SW480 (cell line): Measurements from ENCODE around the gene SYK.

ENCODE experiments used
- DNase-seq: peaks from one replicate; pipeline ENCODE4 v3.0.0-alpha.2; 2016; ENCODE audit warnings: low spot score

Gene SYK

GRCh38 chr9:90851444-90851843 is 49.8 kb downstream of the SYK start:
- no peak for DNase-seq

DNA sequence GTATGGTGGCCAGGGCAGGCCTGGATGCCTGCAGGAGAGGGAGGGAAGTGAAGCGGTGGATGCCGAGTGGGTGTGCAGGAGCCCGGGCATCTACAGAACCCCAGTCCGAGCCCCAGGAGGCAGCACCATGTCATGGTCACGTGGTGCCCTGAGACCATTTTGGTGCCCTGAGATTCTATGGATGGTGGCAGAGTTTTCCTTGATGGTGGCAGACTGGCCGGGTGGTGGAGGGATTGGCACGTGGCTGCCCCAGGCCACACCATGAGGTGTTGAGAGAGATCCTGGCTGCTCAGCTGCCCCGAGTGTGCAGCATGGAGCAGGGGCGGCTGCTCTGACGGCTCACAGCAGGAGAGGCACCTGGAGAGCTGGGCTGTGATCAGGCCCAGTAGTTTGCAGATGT is 52.3 kb downstream of the SYK start:
- DNase-seq, result no peak

DNA sequence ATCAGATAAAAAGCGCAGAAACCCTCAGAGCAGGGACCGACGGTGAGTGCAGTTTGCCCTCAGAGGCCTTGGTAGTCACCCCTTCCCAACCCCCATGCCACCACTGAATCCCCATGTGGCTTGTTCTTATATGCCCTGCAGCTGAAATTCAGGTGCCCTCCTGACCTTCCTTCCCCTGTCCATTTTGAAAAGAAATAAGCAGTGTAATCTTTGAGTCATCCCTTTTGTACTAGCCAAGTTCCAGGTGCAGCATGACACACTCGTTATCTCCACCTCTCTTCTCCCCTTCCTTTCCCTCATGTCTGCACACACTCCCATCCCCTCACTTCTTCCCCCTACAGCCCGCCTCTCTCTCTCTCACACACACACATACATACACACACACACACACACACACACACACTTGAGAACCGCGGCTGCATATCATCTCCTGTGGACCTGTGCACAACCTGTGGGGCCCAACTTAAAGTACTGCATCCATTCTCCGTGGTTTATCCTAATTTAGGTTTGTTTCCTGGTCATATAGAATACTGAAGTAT is 53.1 kb downstream of the SYK start:
- peak; percentile 66 for DNase-seq

DNA sequence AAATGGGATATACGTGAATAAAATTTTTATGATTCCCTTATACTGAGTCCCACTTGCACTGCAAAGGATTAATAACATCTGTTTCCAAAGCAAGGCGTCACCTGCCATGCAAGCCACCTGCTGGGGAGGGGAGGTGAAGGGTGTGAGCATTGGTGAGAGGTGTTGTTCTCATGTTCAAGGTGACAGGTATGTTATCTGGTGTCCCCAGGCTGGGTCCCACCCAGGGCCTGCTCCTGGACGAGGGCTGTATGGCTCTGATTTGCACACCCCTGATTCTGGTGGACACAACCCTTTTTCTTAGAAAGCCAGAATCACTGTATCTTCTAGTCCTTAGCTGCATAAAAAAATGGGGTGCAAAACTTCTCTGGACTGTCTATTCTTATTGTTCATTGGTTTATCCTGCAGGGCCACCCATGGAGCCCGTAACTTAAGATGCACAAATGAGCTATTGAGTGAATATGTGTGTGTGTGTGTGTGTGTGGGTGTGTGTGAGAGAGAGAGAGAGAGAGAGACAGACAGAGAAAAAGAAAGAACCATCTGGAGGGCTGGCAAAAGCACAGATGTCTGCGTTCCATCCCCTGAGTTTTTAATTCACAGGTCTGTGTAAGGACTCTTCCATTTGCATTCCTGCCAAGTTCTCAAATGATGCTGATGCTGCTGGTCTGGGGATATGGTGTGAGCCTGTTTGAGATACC is 53.7 kb downstream of the SYK start:
- DNase-seq, result peak; percentile 25

DNA sequence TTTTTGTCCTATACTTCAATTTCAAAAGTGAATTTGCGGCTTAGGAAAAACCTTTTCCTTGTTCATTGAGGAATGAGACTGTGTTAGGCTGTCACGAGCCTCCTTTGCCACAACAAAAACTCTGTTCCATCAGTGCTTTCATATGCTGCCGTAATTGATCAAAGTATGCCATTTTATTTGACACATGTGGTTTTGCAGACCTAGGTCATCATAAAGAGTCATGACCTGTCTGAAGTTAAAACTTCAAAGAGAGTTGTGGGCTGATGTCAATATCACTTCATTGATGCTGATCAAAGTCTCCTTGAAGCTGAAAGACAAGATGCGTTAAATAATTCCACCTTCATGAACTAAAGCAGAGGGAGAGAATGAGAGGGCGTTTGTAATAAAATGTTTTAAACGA is 55.5 kb downstream of the SYK start:
- peak; percentile 97 for DNase-seq

DNA sequence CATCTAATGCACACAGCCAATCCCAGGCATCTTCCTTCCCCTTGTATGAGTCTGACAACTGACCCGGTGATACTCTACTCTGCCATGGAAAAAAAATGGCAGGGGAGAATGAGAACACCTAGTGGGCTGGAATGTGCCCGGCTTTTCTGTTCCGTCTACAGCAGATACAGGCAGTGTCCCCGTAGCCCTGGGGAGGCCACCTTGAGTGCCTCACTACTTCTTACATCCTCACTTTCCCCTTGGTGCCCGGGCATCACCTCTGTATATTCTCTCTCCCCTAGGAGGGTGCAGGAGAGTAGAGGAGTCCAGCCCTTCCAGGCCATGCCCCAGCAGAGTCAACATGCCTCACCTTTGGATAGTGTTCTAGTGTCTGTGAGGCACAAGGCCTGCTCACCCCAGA is 56.2 kb downstream of the SYK start:
- no peak for DNase-seq

- DNase-seq, result no peak
Measured at GRCh38 chr9:90858457-90858901, 56.9 kb downstream of the SYK start.

- no peak for DNase-seq
Measured at GRCh38 chr9:90860382-90860781, 58.8 kb downstream of the SYK start.

- DNase-seq, result no peak
Measured at GRCh38 chr9:90860826-90861225, 59.2 kb downstream of the SYK start.

DNA sequence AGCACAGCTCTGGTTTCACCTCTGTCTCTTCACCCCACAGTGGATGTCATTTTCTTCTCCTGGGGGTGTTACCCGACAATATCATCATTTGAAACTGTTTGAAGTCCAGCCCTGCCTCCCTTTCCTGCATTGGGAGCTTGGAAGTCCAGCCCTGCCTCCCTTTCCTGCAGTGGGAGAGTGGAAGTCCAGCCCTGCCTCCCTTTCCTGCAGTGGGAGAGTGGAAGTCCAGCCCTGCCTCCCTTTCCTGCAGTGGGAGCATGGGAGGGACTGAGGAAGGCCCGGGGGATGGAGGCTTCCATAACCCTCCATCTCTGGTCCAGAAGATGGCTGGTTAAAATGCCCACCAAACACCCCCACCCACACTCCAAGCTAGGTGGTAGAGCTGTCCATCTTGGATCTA is 59.8 kb downstream of the SYK start:
- no peak for DNase-seq

GRCh38 chr9:90861826-90862740 is 60.5 kb downstream of the SYK start:
- no peak for DNase-seq

GRCh38 chr9:90864779-90865178 is 63.2 kb downstream of the SYK start:
- DNase-seq, result no peak

DNA sequence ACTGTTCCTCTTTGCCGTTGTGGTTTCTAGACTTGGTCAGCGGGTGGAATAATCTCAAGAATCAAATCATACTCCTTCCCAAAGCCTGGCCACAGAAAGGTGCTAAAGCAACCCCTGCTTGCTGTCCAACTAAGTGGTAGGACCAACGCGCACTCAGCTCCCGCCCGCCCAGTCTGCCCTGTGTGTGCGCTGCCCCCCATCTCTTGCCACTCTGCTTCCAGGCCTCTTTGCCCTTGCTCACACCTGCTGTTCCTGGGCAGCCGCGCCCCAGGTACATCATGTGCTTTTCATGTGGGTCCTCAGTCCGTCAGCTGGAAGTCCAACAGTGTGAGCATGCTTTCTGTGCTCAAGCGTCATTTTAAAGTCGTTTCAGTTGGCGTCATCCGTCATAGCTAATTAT is 65.5 kb downstream of the SYK start:
- no peak for DNase-seq

- peak; percentile 26 for DNase-seq
Measured at GRCh38 chr9:90868555-90868954, 66.9 kb downstream of the SYK start.

DNA sequence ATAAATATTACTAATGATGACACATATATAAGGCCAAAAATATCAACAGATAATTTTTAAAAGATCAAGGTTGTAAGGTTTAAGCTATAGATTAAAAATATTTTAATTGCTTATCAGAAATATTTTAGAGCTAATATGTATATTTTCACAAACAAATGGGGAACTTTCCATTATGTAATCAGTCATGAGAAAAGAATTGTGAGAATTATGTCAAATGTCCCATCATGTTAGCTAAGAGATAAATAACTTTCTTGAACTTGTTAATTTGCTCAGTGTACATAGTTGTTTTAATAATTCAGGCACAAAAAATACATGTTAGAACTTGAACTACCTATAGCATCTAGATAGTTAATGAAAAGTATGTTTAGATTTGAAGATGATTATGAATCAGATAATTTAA is 67.7 kb downstream of the SYK start:
- no peak for DNase-seq

DNA sequence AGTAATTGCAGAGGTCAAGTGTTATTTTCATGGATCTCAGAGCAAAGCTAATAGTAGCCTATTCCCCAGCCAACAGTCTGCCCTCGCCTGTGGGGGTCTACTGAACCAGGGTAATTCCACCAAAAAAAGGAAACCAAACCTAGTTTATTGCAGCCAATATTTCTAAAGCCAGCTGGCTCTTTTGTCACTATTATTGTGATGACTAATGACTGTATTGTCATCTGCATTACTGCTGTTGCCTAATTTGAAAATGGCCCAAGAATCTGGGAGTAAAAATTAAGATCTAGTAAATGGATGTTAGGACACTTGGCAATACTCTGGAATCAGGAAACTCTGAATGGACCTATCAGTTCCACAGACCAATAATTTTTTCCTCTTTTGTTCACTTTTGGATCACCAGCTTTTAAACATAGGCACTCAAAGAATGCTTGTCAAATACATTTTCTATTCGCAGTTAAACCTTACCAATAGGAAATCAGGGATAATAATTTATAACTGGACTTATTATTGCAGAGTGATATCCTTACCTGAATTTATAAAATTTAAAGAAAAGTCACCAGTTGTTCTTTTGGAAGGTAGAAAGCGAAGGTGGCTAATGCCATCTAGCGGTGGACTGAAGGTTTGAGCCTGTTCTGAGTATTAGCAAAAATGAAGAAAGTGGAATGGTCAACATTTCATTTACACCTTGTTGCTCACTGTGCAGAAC is 69.2 kb downstream of the SYK start:
- DNase-seq, result peak; percentile 48

GRCh38 chr9:90871327-90871935 is 69.8 kb downstream of the SYK start:
- no peak for DNase-seq

DNA sequence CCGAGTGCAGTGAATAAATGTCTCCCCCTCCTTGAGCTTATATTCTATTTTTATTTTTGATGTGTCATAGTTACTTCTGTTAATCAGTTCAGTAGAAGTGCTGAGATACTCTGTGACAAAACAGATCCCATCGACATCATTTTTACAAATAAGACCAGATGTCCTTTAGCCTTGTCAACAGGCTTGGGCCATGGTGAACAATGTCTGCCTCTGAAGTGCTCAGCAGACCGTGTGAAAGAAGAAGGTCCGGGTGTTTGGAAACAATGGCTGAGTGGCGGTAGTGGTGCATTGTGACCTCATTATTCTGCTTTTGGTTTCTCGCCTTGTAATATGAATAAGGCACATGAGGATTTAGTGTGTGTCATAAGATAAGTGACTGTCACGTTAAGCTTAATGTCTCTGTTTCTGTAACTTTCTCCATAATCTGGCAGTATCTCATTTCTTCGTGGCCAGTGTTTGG is 71.2 kb downstream of the SYK start:
- no peak for DNase-seq

DNA sequence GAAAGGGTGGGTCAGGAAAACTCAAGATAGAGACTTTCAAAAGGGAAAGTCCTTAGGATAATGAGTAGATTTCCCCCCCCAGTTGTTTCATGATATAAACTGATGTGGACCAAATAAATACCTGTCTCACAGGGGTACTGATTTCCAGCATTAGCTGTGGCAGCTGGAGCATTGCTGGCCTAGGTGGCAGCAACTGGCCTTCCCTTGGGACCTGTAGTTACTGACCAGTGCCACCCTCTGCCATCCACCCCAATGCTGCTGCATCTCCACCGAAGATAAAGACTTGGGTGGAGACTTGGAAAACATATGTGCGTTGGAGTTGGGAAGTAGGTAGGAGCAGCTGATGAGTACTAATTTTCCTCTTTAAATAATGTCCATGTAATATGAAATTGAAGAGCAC is 71.8 kb downstream of the SYK start:
- DNase-seq, result no peak

GRCh38 chr9:90874194-90874593 is 72.6 kb downstream of the SYK start:
- no peak for DNase-seq

DNA sequence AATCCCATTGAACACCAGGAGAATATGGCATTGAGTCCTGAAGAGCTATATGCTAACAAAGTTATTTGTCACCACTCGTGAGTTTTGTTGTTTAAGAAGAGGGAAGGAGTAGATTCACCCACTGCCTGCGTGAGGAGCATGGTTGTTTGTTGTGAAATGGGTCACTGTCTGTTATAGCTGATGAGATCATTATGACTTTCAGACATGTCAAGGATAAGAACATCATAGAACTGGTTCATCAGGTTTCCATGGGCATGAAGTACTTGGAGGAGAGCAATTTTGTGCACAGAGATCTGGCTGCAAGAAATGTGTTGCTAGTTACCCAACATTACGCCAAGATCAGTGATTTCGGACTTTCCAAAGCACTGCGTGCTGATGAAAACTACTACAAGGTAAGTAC is 76.9 kb downstream of the SYK start:
- no peak for DNase-seq

DNA sequence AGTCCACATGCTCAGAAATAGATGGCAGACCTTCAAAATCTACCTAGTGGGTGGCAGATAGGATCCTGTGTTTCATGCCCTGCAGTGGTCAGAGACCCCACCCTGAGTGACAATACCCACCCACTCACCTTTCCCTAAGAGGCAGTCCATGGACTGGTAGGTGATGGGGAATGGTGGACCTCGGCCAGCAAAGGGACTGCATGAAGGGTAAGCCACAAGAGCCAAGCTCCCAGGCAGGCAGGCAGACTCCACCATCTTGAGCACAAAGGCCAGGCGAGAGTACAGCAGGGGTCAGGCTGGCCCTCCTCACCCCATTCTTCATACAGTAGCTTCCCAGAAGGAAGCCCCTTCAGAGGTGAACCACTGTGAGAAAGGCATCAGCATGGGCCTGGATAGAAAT is 78.4 kb downstream of the SYK start:
- no peak for DNase-seq
